Epithelial cell of esophagus (primary cell): ENCODE measurements around the gene EFCAB6.

Experiments used
- DNase-seq: peaks from one replicate; pipeline ENCODE4 v3.0.0; 2010; ENCODE audit warnings: low read depth
- H3K4me3 ChIP-seq: 2 replicates; pipeline ENCODE4 v1.5.1; 2011; ENCODE audit warnings: mild to moderate bottlenecking, low read length, control low read depth
- CTCF ChIP-seq: IDR thresholded peaks from 2 replicates; pipeline ENCODE4 v1.5.1; 2011; ENCODE audit warnings: low read depth, mild to moderate bottlenecking, low read length, control low read depth, inconsistent platforms; ENCODE audit not compliant: insufficient read depth; ENCODE audit errors: missing control alignments

Gene EFCAB6

GRCh38 chr22:43852573-43853327 is 40.6 kb upstream of the EFCAB6 start:
- H3K4me3 ChIP-seq: no peak overlapping the region
- no peak for TF ChIP-seq CTCF
- DNase-seq: no peak

GRCh38 chr22:43851979-43852307 is 39.8 kb upstream of the EFCAB6 start:
- DNase-seq: no peak
- no peak for TF ChIP-seq CTCF
- H3K4me3 ChIP-seq: no peak overlapping the region

DNA sequence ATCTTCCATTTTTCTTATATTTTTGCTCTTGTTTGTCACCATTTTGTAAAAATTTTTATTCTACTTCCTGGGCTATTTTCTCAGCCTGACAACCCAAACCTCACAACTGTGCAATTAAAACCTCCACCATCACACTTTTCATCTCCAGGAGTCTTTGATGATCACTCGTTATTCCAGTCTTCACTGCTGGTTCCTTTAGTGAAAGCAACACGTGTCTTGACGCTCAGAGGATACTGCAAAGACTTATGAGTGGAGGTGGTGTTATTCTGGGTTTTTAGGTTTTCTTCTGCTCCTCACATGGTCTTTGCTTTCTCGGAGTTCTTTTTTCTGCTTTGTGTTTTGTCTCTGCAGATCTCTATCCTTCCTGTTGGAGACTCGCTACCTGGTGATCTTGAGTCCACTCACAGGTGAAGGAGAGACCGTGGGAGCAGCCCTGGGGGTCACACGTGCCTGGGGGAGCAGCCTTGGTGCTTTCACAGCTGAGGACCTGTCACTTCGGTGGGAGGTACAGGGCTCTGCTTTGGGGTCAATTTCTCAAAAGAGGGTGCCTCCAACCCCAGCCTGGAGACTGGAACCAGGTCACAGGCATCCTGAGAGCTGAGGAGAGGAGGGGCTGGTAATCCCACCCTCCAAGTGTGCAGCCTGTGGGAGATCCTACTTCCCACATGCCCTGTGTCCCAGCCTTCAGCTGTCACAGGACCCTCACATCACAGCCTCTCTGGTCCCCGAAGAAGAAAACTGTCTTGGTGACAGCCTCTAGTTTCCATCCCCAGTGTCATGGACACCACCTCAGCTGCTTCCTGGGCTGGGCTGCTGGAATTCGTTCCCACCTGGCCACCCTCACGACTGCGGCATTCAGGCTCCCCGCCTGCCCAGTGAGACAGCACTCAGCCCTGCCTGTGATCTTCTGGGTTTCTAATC is 39.2 kb upstream of the EFCAB6 start:
- H3K4me3 ChIP-seq: no peak overlapping the region
- no peak for TF ChIP-seq CTCF
- DNase-seq: no peak

- DNase-seq: no peak
- H3K4me3 ChIP-seq: no peak overlapping the region
- TF ChIP-seq CTCF: no peak
These were observed 38.4 kb upstream of the EFCAB6 start for GRCh38 chr22:43850529-43850928.

GRCh38 chr22:43849731-43850130 is 37.6 kb upstream of the EFCAB6 start:
- no peak for TF ChIP-seq CTCF
- H3K4me3 ChIP-seq: no peak overlapping the region
- no peak for DNase-seq

DNA sequence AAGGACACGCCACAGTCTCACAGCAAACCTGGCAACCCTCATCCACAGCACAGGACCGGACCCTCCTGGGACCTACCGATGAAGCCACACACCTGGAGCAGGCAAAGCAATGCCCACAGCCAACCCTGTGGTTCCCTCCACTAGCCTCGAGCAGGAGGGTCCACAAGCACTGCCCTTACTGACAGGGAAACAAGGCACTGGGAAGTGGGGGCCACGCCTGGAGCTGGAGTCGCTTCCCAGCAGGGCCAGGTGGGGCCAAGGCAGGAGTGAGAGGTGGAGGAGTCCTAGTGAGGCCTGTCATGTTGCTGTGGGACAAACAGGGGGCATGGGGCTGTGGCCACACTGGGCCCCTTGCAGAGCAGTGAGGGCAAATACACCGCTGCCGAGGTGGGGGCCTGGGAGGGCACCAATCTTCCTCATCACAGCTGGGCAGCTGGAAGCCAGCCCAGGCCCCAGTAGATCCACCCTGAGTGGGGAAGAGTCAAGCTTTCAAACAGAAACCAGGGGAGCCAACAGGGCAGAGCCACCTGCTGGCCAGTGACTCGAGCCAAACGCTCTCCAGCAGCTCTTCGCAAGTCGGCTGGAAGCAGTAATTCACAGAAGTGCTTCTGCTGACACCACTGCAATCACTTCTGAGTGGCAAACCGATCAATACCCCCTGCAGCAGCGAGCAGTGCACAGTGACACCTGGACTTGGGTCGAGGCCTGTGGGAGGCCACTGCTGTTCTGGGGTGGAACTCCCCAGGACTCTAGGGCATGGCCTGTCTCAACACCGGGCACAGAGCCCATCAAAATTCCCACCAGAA is 36.5 kb upstream of the EFCAB6 start:
- peak; percentile 44 for TF ChIP-seq CTCF
- H3K4me3 ChIP-seq: no peak overlapping the region
- peak; percentile 11 for DNase-seq
